Measurements from ENCODE around the gene CYP27C1. TPM values are rescaled to one million over a fixed set of nuclear protein-coding genes. Genes with fewer than 3 reads are reported as not detected.

Gene CYP27C1
- total RNA-seq, 2 donors from 2014 or later: 0.52 TPM; not detected in 1

GRCh38 chr2:127158614-127159290, 61.3 kb downstream of the CYP27C1 start:
- 61 to 74% methylated on average over 10 to 11 of the region's 11 CpGs for WGBS, 2 donors
- H3K4me3 ChIP-seq: no peak overlapping the region
- intact Hi-C loops (cut with DNase I): no loop called here
- no peak for DNase-seq
- H3K36me3 ChIP-seq (replicated peaks in 1 of 2; ENCODE audit: insufficient read depth in 1 of 2, low read depth in 2 of 2): no peaks in the 10 kb centered on the region
- no peaks in the 10 kb centered on the region for H3K27me3 ChIP-seq
- H3K4me1 ChIP-seq: no peaks in the 10 kb centered on the region
- no peak for ATAC-seq
- TF ChIP-seq POLR2A (IDR thresholded peaks at IDR 0.05): no peak
- no peak for TF ChIP-seq CTCF (IDR thresholded peaks at IDR 0.05)
- H3K27ac ChIP-seq: no peak overlapping the region
- no peaks in the 10 kb centered on the region for H3K9me3 ChIP-seq

- TF ChIP-seq POLR2A (IDR thresholded peaks at IDR 0.05) (no peak), CTCF (IDR thresholded peaks at IDR 0.05) (no peak)
- intact Hi-C loops (cut with DNase I): no loop called here
- ATAC-seq (no peak), DNase-seq (no peak)
- Histone ChIP-seq H3K9me3 (no peaks in the 10 kb centered on the region), H3K4me3 (no peak overlapping the region), H3K27ac (no peak overlapping the region), H3K27me3 (no peaks in the 10 kb centered on the region), H3K36me3 (replicated peaks in 1 of 2; ENCODE audit: insufficient read depth in 1 of 2, low read depth in 2 of 2) (no peaks in the 10 kb centered on the region), H3K4me1 (no peaks in the 10 kb centered on the region)
- 58 to 60% methylated on average over 9 to 16 of the region's 16 CpGs for WGBS, 2 donors
Measured at GRCh38 chr2:127157651-127158485, 62.2 kb downstream of the CYP27C1 start.

- Histone ChIP-seq H3K4me1 (no peaks in the 10 kb centered on the region), H3K9me3 (no peaks in the 10 kb centered on the region), H3K27ac (no peak overlapping the region), H3K4me3 (no peak overlapping the region), H3K36me3 (replicated peaks in 1 of 2; ENCODE audit: insufficient read depth in 1 of 2, low read depth in 2 of 2) (no peaks in the 10 kb centered on the region), H3K27me3 (no peaks in the 10 kb centered on the region)
- intact Hi-C loops (cut with DNase I): no loop called here
- TF ChIP-seq CTCF (IDR thresholded peaks at IDR 0.05): no peak
- no peak for TF ChIP-seq POLR2A (IDR thresholded peaks at IDR 0.05)
- WGBS, 2 donors: 68 to 84% methylated on average over 6 of the region's 6 CpGs
- DNase-seq: no peak
- ATAC-seq: no peak
Measured at GRCh38 chr2:127157114-127157513, 63.0 kb downstream of the CYP27C1 start.

GRCh38 chr2:127155947-127156346, 64.2 kb downstream of the CYP27C1 start:
- Histone ChIP-seq H3K4me3 (no peak overlapping the region), H3K9me3 (no peaks in the 10 kb centered on the region), H3K36me3 (replicated peaks in 1 of 2; ENCODE audit: insufficient read depth in 1 of 2, low read depth in 2 of 2) (no peaks in the 10 kb centered on the region), H3K27ac (no peak overlapping the region), H3K4me1 (no peaks in the 10 kb centered on the region), H3K27me3 (no peaks in the 10 kb centered on the region)
- TF ChIP-seq POLR2A (IDR thresholded peaks at IDR 0.05) (no peak), CTCF (IDR thresholded peaks at IDR 0.05) (no peak)
- no peak for ATAC-seq
- intact Hi-C loops (cut with DNase I): no loop called here
- DNase-seq: peak in 1 of 4 donors; percentile 33
- 20 to 27% methylated on average over 2 of the region's 2 CpGs for WGBS, 2 donors
